ENCODE data around the gene PMIS2. TPM values are rescaled to one million over a fixed set of nuclear protein-coding genes. Genes with fewer than 3 reads are reported as not detected.
A peak's percentile ranks its signal among the peaks of the same experiment; 100 is the strongest.
"Not testable (repeated sequence)": the region's sequence is repeated elsewhere in the genome, so short reads cannot be mapped to it uniquely, and the experiment has no call there.

The PMIS2 gene
- total RNA-seq, 2 experiments from 2014 or later = not detected

- intact Hi-C loops (cut with micrococcal nuclease) = no loop called here
- peak; percentile 59 for DNase-seq
- Mint-ChIP-seq H3K36me3 (ENCODE audit: low read depth) (no peaks in the 10 kb centered on the region), H3K27ac (peak overlapping the region; percentile 59), H3K4me3 (no peak overlapping the region), H3K4me1 (ENCODE audit: low read depth) (peaks cover 5% of the 10 kb centered on the region), H3K9me3 (no peaks in the 10 kb centered on the region), H3K27me3 (peaks cover 8% of the 10 kb centered on the region)
- ChIA-PET CTCF (interaction anchor here (1.5 to 3.5 kb wide), 2 partner anchors 9 to 48 kb away, joined by 5 to 15 read pairs; no protein-coding TSS in a partner anchor), POLR2A (no interaction called here)
- ATAC-seq = peak; percentile 93
- TF ChIP-seq, protein P1, sequence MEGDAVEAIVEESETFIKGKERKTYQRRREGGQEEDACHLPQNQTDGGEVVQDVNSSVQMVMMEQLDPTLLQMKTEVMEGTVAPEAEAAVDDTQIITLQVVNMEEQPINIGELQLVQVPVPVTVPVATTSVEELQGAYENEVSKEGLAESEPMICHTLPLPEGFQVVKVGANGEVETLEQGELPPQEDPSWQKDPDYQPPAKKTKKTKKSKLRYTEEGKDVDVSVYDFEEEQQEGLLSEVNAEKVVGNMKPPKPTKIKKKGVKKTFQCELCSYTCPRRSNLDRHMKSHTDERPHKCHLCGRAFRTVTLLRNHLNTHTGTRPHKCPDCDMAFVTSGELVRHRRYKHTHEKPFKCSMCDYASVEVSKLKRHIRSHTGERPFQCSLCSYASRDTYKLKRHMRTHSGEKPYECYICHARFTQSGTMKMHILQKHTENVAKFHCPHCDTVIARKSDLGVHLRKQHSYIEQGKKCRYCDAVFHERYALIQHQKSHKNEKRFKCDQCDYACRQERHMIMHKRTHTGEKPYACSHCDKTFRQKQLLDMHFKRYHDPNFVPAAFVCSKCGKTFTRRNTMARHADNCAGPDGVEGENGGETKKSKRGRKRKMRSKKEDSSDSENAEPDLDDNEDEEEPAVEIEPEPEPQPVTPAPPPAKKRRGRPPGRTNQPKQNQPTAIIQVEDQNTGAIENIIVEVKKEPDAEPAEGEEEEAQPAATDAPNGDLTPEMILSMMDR (IDR thresholded peaks at IDR 0.05) = no peak
Measured at GRCh38 chr19:35596366-35596999, 10.5 kb downstream of the PMIS2 start.

GRCh38 chr19:35601971-35602370 is 16.0 kb downstream of the PMIS2 start:
- H3K4me3 Mint-ChIP-seq = no peak overlapping the region
- H3K27ac Mint-ChIP-seq = no peak overlapping the region
- CTCF ChIA-PET = interaction anchor here (0.7 to 1.5 kb wide), 3 partner anchors 10 to 53 kb away, joined by 3 to 8 read pairs (median 4); no protein-coding TSS in a partner anchor
- no peaks in the 10 kb centered on the region for H3K9me3 Mint-ChIP-seq
- DNase-seq (no peak), ATAC-seq (no peak)
- POLR2A ChIA-PET = no interaction called here
- intact Hi-C loops (cut with micrococcal nuclease) = no loop called here
- H3K36me3 Mint-ChIP-seq (ENCODE audit: low read depth) = no peaks in the 10 kb centered on the region
- H3K4me1 Mint-ChIP-seq (ENCODE audit: low read depth) = no peaks in the 10 kb centered on the region
- peaks cover 2% of the 10 kb centered on the region for H3K27me3 Mint-ChIP-seq
- TF ChIP-seq, protein P1 (IDR thresholded peaks at IDR 0.05) = no peak

GRCh38 chr19:35604436-35604835 is 18.5 kb downstream of the PMIS2 start:
- not testable (repeated sequence) for H3K27ac Mint-ChIP-seq

DNA sequence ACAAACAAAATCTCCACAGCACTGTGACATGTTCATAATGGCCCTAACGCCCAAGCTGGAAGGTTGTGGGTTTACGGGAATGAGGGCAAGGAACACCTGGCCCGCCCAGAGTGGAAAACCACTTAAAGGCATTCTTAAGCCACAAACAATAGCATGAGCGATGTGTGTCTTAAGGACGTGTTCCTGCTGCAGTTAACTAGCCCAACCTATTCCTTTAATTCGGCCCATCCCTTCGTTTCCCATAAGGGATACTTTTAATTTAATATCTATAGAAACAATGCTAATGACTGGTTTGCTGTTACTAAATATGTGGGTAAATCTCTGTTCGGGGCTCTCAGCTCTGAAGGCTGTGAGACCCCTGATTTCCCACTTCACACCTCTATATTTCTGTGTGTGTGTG is 21.2 kb downstream of the PMIS2 start:
- peaks cover 16% of the 10 kb centered on the region for H3K4me1 Mint-ChIP-seq (ENCODE audit: low read depth)
- H3K9me3 Mint-ChIP-seq; H3K27me3 Mint-ChIP-seq; H3K4me3 Mint-ChIP-seq; ATAC-seq; DNase-seq; H3K27ac Mint-ChIP-seq; intact Hi-C loops (cut with micrococcal nuclease); H3K36me3 Mint-ChIP-seq (ENCODE audit: low read depth): not testable (repeated sequence)
- POLR2A ChIA-PET = interaction anchor here (0.7 to 1.5 kb wide), 2 partner anchors 10 to 38 kb away, joined by 3 read pairs; no protein-coding TSS in a partner anchor
- CTCF ChIA-PET = interaction anchor here (0.7 kb wide), 1 partner anchor 17 kb away, joined by 3 read pairs; no protein-coding TSS in a partner anchor

More at GRCh38 chr19:35604436-35604835, 18.5 kb downstream of the PMIS2 start:
- intact Hi-C loops (cut with micrococcal nuclease); DNase-seq; ATAC-seq; H3K27me3 Mint-ChIP-seq; H3K9me3 Mint-ChIP-seq; H3K4me3 Mint-ChIP-seq; H3K4me1 Mint-ChIP-seq (ENCODE audit: low read depth); POLR2A ChIA-PET; H3K36me3 Mint-ChIP-seq (ENCODE audit: low read depth): not testable (repeated sequence)
- CTCF ChIA-PET = interaction anchor here (0.8 kb wide), 1 partner anchor 56 kb away, joined by 3 read pairs; no protein-coding TSS in a partner anchor

DNA sequence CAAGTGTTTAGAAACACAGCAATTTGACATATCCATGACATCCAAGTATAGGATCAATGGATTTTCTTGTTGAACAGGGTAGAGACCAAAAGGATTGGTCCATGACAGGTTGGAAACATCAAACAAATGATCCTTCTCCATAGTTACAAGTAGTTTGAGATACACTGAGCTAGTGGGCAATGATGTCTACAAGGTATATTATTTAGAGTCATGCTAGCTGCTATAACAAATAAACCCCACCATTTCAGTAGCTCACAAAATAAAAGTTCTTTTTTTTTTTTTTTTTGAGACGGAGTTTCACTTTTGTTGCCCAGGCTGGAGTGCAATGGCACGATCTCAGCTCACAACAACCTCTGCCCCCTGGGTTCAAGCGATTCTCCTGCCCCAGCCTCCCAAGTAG is 21.7 kb downstream of the PMIS2 start:
- TF ChIP-seq, protein P1 (IDR thresholded peaks at IDR 0.05) = no peak
- POLR2A ChIA-PET = interaction anchor here (1.2 to 1.5 kb wide), 3 partner anchors 9 to 51 kb away, joined by 3 to 5 read pairs (median 3); no protein-coding TSS in a partner anchor

GRCh38 chr19:35608251-35608650 is 22.3 kb downstream of the PMIS2 start:
- intact Hi-C loops (cut with micrococcal nuclease) = no loop called here
- Mint-ChIP-seq H3K4me1 (ENCODE audit: low read depth) (peaks cover 17% of the 10 kb centered on the region), H3K4me3 (no peak overlapping the region), H3K9me3 (peaks cover 9% of the 10 kb centered on the region), H3K36me3 (ENCODE audit: low read depth) (peaks cover 2% of the 10 kb centered on the region), H3K27me3 (peaks cover 2% of the 10 kb centered on the region), H3K27ac (no peak overlapping the region)
- ATAC-seq = no peak
- TF ChIP-seq, protein P1 (IDR thresholded peaks at IDR 0.05) = no peak
- ChIA-PET CTCF (interaction anchor here (1.1 to 1.6 kb wide), 3 partner anchors 16 to 98 kb away, joined by 5 to 6 read pairs (median 6); no protein-coding TSS in a partner anchor), POLR2A (interaction anchor here (1.2 to 1.5 kb wide), 3 partner anchors 9 to 52 kb away, joined by 3 to 5 read pairs (median 3); no protein-coding TSS in a partner anchor)
- peak; percentile 22 for DNase-seq

More for the DNA sequence above, 21.7 kb downstream of the PMIS2 start:
- Mint-ChIP-seq H3K9me3 (peaks cover 9% of the 10 kb centered on the region), H3K4me3 (no peak overlapping the region), H3K27me3 (peaks cover 2% of the 10 kb centered on the region), H3K36me3 (ENCODE audit: low read depth) (peaks cover 2% of the 10 kb centered on the region), H3K4me1 (ENCODE audit: low read depth) (peaks cover 17% of the 10 kb centered on the region), H3K27ac (no peak overlapping the region)
- DNase-seq = no peak
- CTCF ChIA-PET = interaction anchor here (1.1 to 1.6 kb wide), 3 partner anchors 15 to 97 kb away, joined by 5 to 6 read pairs (median 6); no protein-coding TSS in a partner anchor
- intact Hi-C loops (cut with micrococcal nuclease) = no loop called here
- no peak for ATAC-seq

Data from activated CD8-positive, alpha-beta T cell treated with anti-CD3 and anti-CD28 coated beads for 36 hours (primary cell).